Measurements from ENCODE around the gene C2CD4D. TPM values are rescaled to one million over a fixed set of nuclear protein-coding genes. Genes with fewer than 3 reads are reported as not detected.

The C2CD4D gene
- total RNA-seq, 1 experiment from 2014 or later: 0.17 TPM

GRCh38 chr1:151837197-151837596 is 2.4 kb downstream of the C2CD4D start:
- Histone ChIP-seq H3K4me3 (replicated peaks in 1 of 2; ENCODE audit: low read depth in 1 of 2, low read length in 2 of 2) (no peak overlapping the region), H3K4me1 (ENCODE audit: control insufficient read depth in 1 of 2, insufficient read depth in 2 of 2, low read length in 2 of 2) (peaks cover 0 to 52% of the 10 kb centered on the region in 2 experiments; a peak in 3 of 4 replicates), H3K9ac (ENCODE audit: low read length) (no peak overlapping the region), H3K27me3 (ENCODE audit: insufficient read depth, low read length) (no peaks in the 10 kb centered on the region), H3K4me2 (ENCODE audit: low read length) (peak overlapping the region; percentile 56), H3K9me2 (ENCODE audit: insufficient read depth) (no peaks in the 10 kb centered on the region), H3K36me3 (ENCODE audit: control insufficient read depth in 1 of 2, insufficient read depth in 2 of 2, low read length in 2 of 2) (no peaks in the 10 kb centered on the region), H3K9me3 (ENCODE audit: control insufficient read depth in 1 of 2, insufficient read depth in 1 of 2, low read depth in 1 of 2, low read length in 2 of 2) (peaks cover 0 to 3% of the 10 kb centered on the region in 2 experiments; a peak in 1 of 4 replicates), H3K79me2 (ENCODE audit: insufficient read depth, low read length) (no peaks in the 10 kb centered on the region), H3K27ac (ENCODE audit: low read depth, low read length) (no peak overlapping the region), H2AFZ (ENCODE audit: low read depth, low read length, poor library complexity, severe bottlenecking) (no peak overlapping the region), H4K20me1 (ENCODE audit: insufficient read depth) (no peaks in the 10 kb centered on the region)
- no peak for TF ChIP-seq SIN3A (IDR thresholded peaks at IDR 0.05; ENCODE audit: low read depth)
- TF ChIP-seq ZFX (IDR thresholded peaks at IDR 0.05): no peak
- TF ChIP-seq CBX3 (IDR thresholded peaks at IDR 0.05; ENCODE audit: low read depth): no peak
- no peak for TF ChIP-seq EZH2phosphoT487 (IDR thresholded peaks at IDR 0.05; ENCODE audit: borderline replicate concordance)
- TF ChIP-seq EZH2 (IDR thresholded peaks at IDR 0.05): no peak
- no peak for TF ChIP-seq ATF3 (IDR thresholded peaks at IDR 0.05)
- no peak for TF ChIP-seq POLR2A (IDR thresholded peaks at IDR 0.05; ENCODE audit: borderline replicate concordance, extremely low read depth, insufficient read depth, insufficient read length)
- no peak for TF ChIP-seq YY1 (IDR thresholded peaks at IDR 0.05; ENCODE audit: extremely low read depth, insufficient replicate concordance, low read depth, low read length)
- no peak for TF ChIP-seq SP1 (IDR thresholded peaks at IDR 0.05; ENCODE audit: low read depth)
- no peak for ATAC-seq
- ChIA-PET CTCF (interaction anchor here (0.6 to 2.0 kb wide), 18 partner anchors 9 to 737 kb away, joined by 3 to 12 read pairs (median 5); partner anchors contain the start of gene TUFT1), RAD21 (ENCODE audit: low non-redundant PET in 1 of 2, low total read pairs in 2 of 2, uncharacterized antibody in 2 of 2, unreplicated experiment in 2 of 2) (interaction anchor here (0.9 to 1.2 kb wide), 4 partner anchors 103 to 738 kb away, joined by 4 to 5 read pairs (median 4); partner anchors contain the start of gene CGN (in 1 of the 2)), POLR2A (no interaction called here)
- no TSS peak for BruUV-seq (replicated peaks)
- no peak for DNase-seq (ENCODE audit: low read depth, low spot score)
- intact Hi-C loops (cut with micrococcal nuclease): loop anchor here (5.0 kb wide), 3 partner anchors 395 to 640 kb away; partner anchors contain the start of gene PIP5K1A

GRCh38 chr1:151835596-151835995 is 4.0 kb downstream of the C2CD4D start:
- DNase-seq (ENCODE audit: low read depth, low spot score): no peak
- Histone ChIP-seq H4K20me1 (ENCODE audit: insufficient read depth) (no peaks in the 10 kb centered on the region), H2AFZ (ENCODE audit: low read depth, low read length, poor library complexity, severe bottlenecking) (no peak overlapping the region), H3K27ac (ENCODE audit: low read depth, low read length) (no peak overlapping the region), H3K36me3 (ENCODE audit: control insufficient read depth in 1 of 2, insufficient read depth in 2 of 2, low read length in 2 of 2) (no peaks in the 10 kb centered on the region), H3K27me3 (ENCODE audit: insufficient read depth, low read length) (no peaks in the 10 kb centered on the region), H3K9me2 (ENCODE audit: insufficient read depth) (no peaks in the 10 kb centered on the region), H3K9ac (ENCODE audit: low read length) (no peak overlapping the region), H3K9me3 (ENCODE audit: control insufficient read depth in 1 of 2, insufficient read depth in 1 of 2, low read depth in 1 of 2, low read length in 2 of 2) (no peaks in the 10 kb centered on the region), H3K4me3 (replicated peaks in 1 of 2; ENCODE audit: low read depth in 1 of 2, low read length in 2 of 2) (no peak overlapping the region), H3K4me1 (ENCODE audit: control insufficient read depth in 1 of 2, insufficient read depth in 2 of 2, low read length in 2 of 2) (peaks cover 11 to 58% of the 10 kb centered on the region in 2 experiments), H3K4me2 (ENCODE audit: low read length) (no peak overlapping the region), H3K79me2 (ENCODE audit: insufficient read depth, low read length) (no peaks in the 10 kb centered on the region)
- ATAC-seq: no peak
- ChIA-PET CTCF (interaction anchor here (1.3 to 2.0 kb wide), 10 partner anchors 10 to 736 kb away, joined by 4 to 12 read pairs (median 7); no protein-coding TSS in a partner anchor), POLR2A (interaction anchor here (0.6 kb wide), 1 partner anchor 764 kb away, joined by 3 read pairs; no protein-coding TSS in a partner anchor), RAD21 (ENCODE audit: low non-redundant PET in 1 of 2, low total read pairs in 2 of 2, uncharacterized antibody in 2 of 2, unreplicated experiment in 2 of 2) (interaction anchor here (0.6 to 0.8 kb wide), 2 partner anchors 72 to 713 kb away, joined by 3 to 4 read pairs; partner anchors contain the start of gene MRPL9 (in 1 of the 2))
- BruUV-seq (replicated peaks): no TSS peak
- intact Hi-C loops (cut with micrococcal nuclease): loop anchor here (5.0 kb wide), 3 partner anchors 393 to 638 kb away; partner anchors contain the start of gene PIP5K1A
- no peak for TF ChIP-seq CEBPB (IDR thresholded peaks at IDR 0.05; ENCODE audit: low read depth)
- no peak for TF ChIP-seq POLR2AphosphoS5 (IDR thresholded peaks at IDR 0.05; ENCODE audit: low read depth, low read length)
- TF ChIP-seq SIN3A (IDR thresholded peaks at IDR 0.05; ENCODE audit: low read depth): no peak
